Gastroesophageal sphincter (tissue), 4 donors: ENCODE data around the gene MRPL38. TPM values are rescaled to one million over a fixed set of nuclear protein-coding genes. Genes with fewer than 3 reads are reported as not detected.

ENCODE experiments used
- ATAC-seq: fragments of 150-250 bp; one replicate; pipeline ENCODE4 v1.9.1; 2016; ENCODE audit warnings: mild to moderate bottlenecking, moderate library complexity
- H3K27ac ChIP-seq, 4 donors: fragments of 200-600 bp; sonication (generic) in 3 of 4; 1 replicate in 3 of 4; 2 replicates in 1 of 4; pipeline ENCODE4 v1.5.1; 2016 to 2019
- H3K27me3 ChIP-seq: fragments of 200-600 bp; sonication (generic); one replicate; pipeline ENCODE4 v1.5.1; 2019
- H3K36me3 ChIP-seq, 2 donors: fragments of 200-600 bp; sonication (generic); one replicate each; pipeline ENCODE4 v1.5.1; 2019; ENCODE audit warnings: control low read depth in 1 of 2
- H3K4me1 ChIP-seq, 3 donors: fragments of 200-600 bp; sonication (generic); 1 replicate in 2 of 3; 2 replicates in 1 of 3; pipeline ENCODE4 v1.5.1; 2016 to 2019; ENCODE audit warnings: control low read depth in 2 of 3
- H3K4me3 ChIP-seq, 2 donors: fragments of 200-600 bp; sonication (generic); one replicate each; pipeline ENCODE4 v1.5.1; 2019; ENCODE audit warnings: mild to moderate bottlenecking in 1 of 2, moderate library complexity in 1 of 2
- H3K9me3 ChIP-seq, 3 donors: fragments of 200-600 bp; sonication (generic); one replicate each; pipeline ENCODE4 v1.5.1; 2017 to 2019; ENCODE audit warnings: control low read depth in 2 of 3
- CTCF ChIP-seq, 4 experiments: fragments of 200-600 bp in 2 of 4; fragments of 450-650 bp in 2 of 4; sonication (generic) in 1 of 4; IDR thresholded peaks; one replicate each; pipeline ENCODE4 v1.5.1; 2017 to 2019; ENCODE audit warnings: antibody characterized with exemption in 4 of 4, mild to moderate bottlenecking in 2 of 4, moderate library complexity in 2 of 4
- EP300 ChIP-seq: sonication (generic); formaldehyde crosslinking; IDR thresholded peaks from one replicate; pipeline ENCODE4 v1.6.1; 2017; ENCODE audit warnings: antibody characterized with exemption, mild to moderate bottlenecking
- POLR2A ChIP-seq, 2 donors: fragments of 450-650 bp; IDR thresholded peaks; one replicate each; pipeline ENCODE4 v1.6.1; 2017; ENCODE audit warnings: antibody characterized with exemption in 2 of 2, mild to moderate bottlenecking in 2 of 2, moderate library complexity in 1 of 2
- POLR2AphosphoS5 ChIP-seq: sonication (generic); formaldehyde crosslinking; IDR thresholded peaks from one replicate; pipeline ENCODE4 v1.6.1; 2017; ENCODE audit warnings: antibody characterized with exemption
- WGBS, 2 donors: methylation state at CpG; one replicate each; pipeline ENCODE4 v1.1.5; 2018; ENCODE audit warnings: low coverage in 1 of 2; 5-methylcytosine and 5-hydroxymethylcytosine counted together
- total RNA-seq, 4 donors: library from RNA; depleted of rRNA; stranded (reverse); fragments of >200 nt; gene quantifications; one replicate each; pipeline ENCODE4 v1.1.0, GENCODE V29; 2016

The MRPL38 gene
- total RNA-seq, 4 donors from 2014 or later, result 18.4 to 69.6 (median 44.3) TPM

GRCh38 chr17:75849724-75850123 is 55.0 kb downstream of the MRPL38 start:
- H3K27me3 ChIP-seq, result no peaks in the 10 kb centered on the region
- peak overlapping the region in 3 of 4 donors; percentile 75 to 77 (median 75) for H3K27ac ChIP-seq
- peaks cover 0 to 97% (median 31%) of the 10 kb centered on the region in 3 donors for H3K4me1 ChIP-seq
- H3K4me3 ChIP-seq, result no peak overlapping the region
- ATAC-seq, result no peak
- TF ChIP-seq CTCF (IDR thresholded peaks at IDR 0.05) (no peak), POLR2A (IDR thresholded peaks at IDR 0.05) (no peak), EP300 (no peak), POLR2AphosphoS5 (no peak)
- H3K9me3 ChIP-seq, result no peaks in the 10 kb centered on the region
- 72 to 84% methylated on average over 3 to 6 of the region's 9 CpGs for WGBS, 2 donors
- peaks cover 0 to 83% of the 10 kb centered on the region in 2 donors for H3K36me3 ChIP-seq

- Histone ChIP-seq H3K4me1 (peaks cover 0 to 100% (median 35%) of the 10 kb centered on the region in 3 donors), H3K27ac (peak overlapping the region in 3 of 4 donors; percentile 75 to 77 (median 75))
Measured at GRCh38 chr17:75849279-75849646, 55.4 kb downstream of the MRPL38 start.

More at GRCh38 chr17:75849279-75849646, 55.4 kb downstream of the MRPL38 start:
- Histone ChIP-seq H3K4me3 (no peak overlapping the region), H3K36me3 (peaks cover 0 to 83% of the 10 kb centered on the region in 2 donors), H3K27me3 (no peaks in the 10 kb centered on the region), H3K9me3 (no peaks in the 10 kb centered on the region)
- no peak for ATAC-seq
- no peak for TF ChIP-seq EP300
- no peak for TF ChIP-seq POLR2A (IDR thresholded peaks at IDR 0.05)
- TF ChIP-seq POLR2AphosphoS5, result no peak
- no peak for TF ChIP-seq CTCF (IDR thresholded peaks at IDR 0.05)
- 70% methylated on average over 7 of the region's 11 CpGs; no CpG with 5 or more reads in 1 of the 2 donors for WGBS, 2 donors

Other genes with a start within 250 kb of the MRPL38 start
- 10 to 100 TPM in 3 of 4 donors, 1 to 10 TPM in 1; 6.4 to 15.1 (median 13.6) TPM for gene RECQL5, start 237.7 kb downstream of the MRPL38 start, total RNA-seq
- 10 to 100 TPM; 68.2 to 87.2 (median 77.2) TPM for gene SAP30BP, start 237.5 kb downstream of the MRPL38 start, total RNA-seq
- 10 to 100 TPM; 31.1 to 66.3 (median 41.8) TPM for gene ITGB4, start 183.4 kb downstream of the MRPL38 start, total RNA-seq
- gene GALK1, start 139.7 kb downstream of the MRPL38 start, total RNA-seq, result 10 to 100 TPM; 13.7 to 23.2 (median 20.4) TPM
- gene UNK, start 120.1 kb downstream of the MRPL38 start, total RNA-seq, result 10 to 100 TPM in 3 of 4 donors, 1 to 10 TPM in 1; 9.8 to 41.6 (median 21.0) TPM
- gene UNC13D, start 60.5 kb downstream of the MRPL38 start, total RNA-seq, result 10 to 100 TPM in 1 of 4 donors, 1 to 10 TPM in 3; 2.6 to 10.8 (median 5.6) TPM
- gene WBP2, start 49.5 kb downstream of the MRPL38 start, total RNA-seq, result 10 to 100 TPM; 50.0 to 83.9 (median 57.6) TPM
- gene TRIM47, start 26.3 kb downstream of the MRPL38 start, total RNA-seq, result 100 to 1,000 TPM in 1 of 4 donors, 10 to 100 TPM in 3; 21.0 to 146 (median 40.8) TPM
- gene TRIM65, start 7.9 kb downstream of the MRPL38 start, total RNA-seq, result 10 to 100 TPM; 18.7 to 34.4 (median 31.2) TPM
- gene FBF1, start 36.2 kb upstream of the MRPL38 start, total RNA-seq, result 10 to 100 TPM in 1 of 4 donors, 1 to 10 TPM in 3; 4.6 to 20.2 (median 7.7) TPM
- gene ACOX1, start 74.3 kb upstream of the MRPL38 start, total RNA-seq, result 10 to 100 TPM; 45.9 to 63.4 (median 54.2) TPM
- 10 to 100 TPM in 1 of 4 donors, 1 to 10 TPM in 3; 6.7 to 12.8 (median 7.9) TPM for gene TEN1, start 74.4 kb upstream of the MRPL38 start, total RNA-seq
- 1 to 10 TPM in 3 of 4 donors, not detected in 1; 1.2 to 5.6 (median 2.3) TPM for gene CDK3, start 96.0 kb upstream of the MRPL38 start, total RNA-seq
- gene EVPL, start 122.4 kb upstream of the MRPL38 start, total RNA-seq, result 1 to 10 TPM; 1.3 to 6.1 (median 3.1) TPM
- 10 to 100 TPM; 43.0 to 63.8 (median 48.7) TPM for gene SRP68, start 167.6 kb upstream of the MRPL38 start, total RNA-seq
- not detected for gene GALR2, start 169.9 kb upstream of the MRPL38 start, total RNA-seq
- gene ZACN, start 174.3 kb upstream of the MRPL38 start, total RNA-seq, result not detected
- gene EXOC7, start 198.9 kb upstream of the MRPL38 start, total RNA-seq, result 100 to 1,000 TPM in 1 of 4 donors, 10 to 100 TPM in 3; 69.3 to 107 (median 83.9) TPM
- not detected for gene FOXJ1, start 236.4 kb upstream of the MRPL38 start, total RNA-seq